Measurements from ENCODE around the gene ATRNL1.

The ATRNL1 gene

GRCh38 chr10:115860182-115861107 lies 767.3 kb downstream of the ATRNL1 start:
- peaks cover 3% of the 10 kb centered on the region for H3K4me1 ChIP-seq (ENCODE audit: control insufficient read depth, low read depth, low read length)
- no peak overlapping the region for H3K9ac ChIP-seq (ENCODE audit: low read length)
- no peaks in the 10 kb centered on the region for H3K9me3 ChIP-seq (ENCODE audit: control insufficient read depth, low read depth, low read length)
- H3K27ac ChIP-seq (ENCODE audit: low read length) = no peak overlapping the region
- H3K36me3 ChIP-seq (ENCODE audit: control insufficient read depth, low read depth, low read length) = no peaks in the 10 kb centered on the region
- H3K27me3 ChIP-seq (ENCODE audit: control insufficient read depth, insufficient read depth, low read length) = no peaks in the 10 kb centered on the region
- H3K4me3 ChIP-seq (ENCODE audit: low read length) = no peak overlapping the region

GRCh38 chr10:115861455-115861854 lies 768.3 kb downstream of the ATRNL1 start:
- Histone ChIP-seq H3K27me3 (ENCODE audit: control insufficient read depth, insufficient read depth, low read length) (no peaks in the 10 kb centered on the region), H3K27ac (ENCODE audit: low read length) (no peak overlapping the region), H3K9ac (ENCODE audit: low read length) (no peak overlapping the region), H3K9me3 (ENCODE audit: control insufficient read depth, low read depth, low read length) (no peaks in the 10 kb centered on the region), H3K4me3 (ENCODE audit: low read length) (no peak overlapping the region), H3K4me1 (ENCODE audit: control insufficient read depth, low read depth, low read length) (peaks cover under 1% of the 10 kb centered on the region), H3K36me3 (ENCODE audit: control insufficient read depth, low read depth, low read length) (no peaks in the 10 kb centered on the region)

- H3K27me3 ChIP-seq (ENCODE audit: control insufficient read depth, insufficient read depth, low read length) = no peaks in the 10 kb centered on the region
- no peaks in the 10 kb centered on the region for H3K36me3 ChIP-seq (ENCODE audit: control insufficient read depth, low read depth, low read length)
- H3K9ac ChIP-seq (ENCODE audit: low read length) = no peak overlapping the region
- H3K9me3 ChIP-seq (ENCODE audit: control insufficient read depth, low read depth, low read length) = no peaks in the 10 kb centered on the region
- H3K27ac ChIP-seq (ENCODE audit: low read length) = no peak overlapping the region
- no peaks in the 10 kb centered on the region for H3K4me1 ChIP-seq (ENCODE audit: control insufficient read depth, low read depth, low read length)
- no peak overlapping the region for H3K4me3 ChIP-seq (ENCODE audit: low read length)
These were observed 768.7 kb downstream of the ATRNL1 start for GRCh38 chr10:115861864-115862263.

GRCh38 chr10:115866174-115866573 lies 773.0 kb downstream of the ATRNL1 start:
- Histone ChIP-seq H3K4me1 (ENCODE audit: control insufficient read depth, low read depth, low read length) (no peaks in the 10 kb centered on the region), H3K27ac (ENCODE audit: low read length) (no peak overlapping the region), H3K27me3 (ENCODE audit: control insufficient read depth, insufficient read depth, low read length) (no peaks in the 10 kb centered on the region), H3K36me3 (ENCODE audit: control insufficient read depth, low read depth, low read length) (no peaks in the 10 kb centered on the region), H3K4me3 (ENCODE audit: low read length) (no peak overlapping the region), H3K9ac (ENCODE audit: low read length) (no peak overlapping the region), H3K9me3 (ENCODE audit: control insufficient read depth, low read depth, low read length) (no peaks in the 10 kb centered on the region)

GRCh38 chr10:115866691-115867090 lies 773.5 kb downstream of the ATRNL1 start:
- no peaks in the 10 kb centered on the region for H3K9me3 ChIP-seq (ENCODE audit: control insufficient read depth, low read depth, low read length)
- H3K4me1 ChIP-seq (ENCODE audit: control insufficient read depth, low read depth, low read length) = no peaks in the 10 kb centered on the region
- H3K27ac ChIP-seq (ENCODE audit: low read length) = no peak overlapping the region
- no peaks in the 10 kb centered on the region for H3K36me3 ChIP-seq (ENCODE audit: control insufficient read depth, low read depth, low read length)
- H3K27me3 ChIP-seq (ENCODE audit: control insufficient read depth, insufficient read depth, low read length) = no peaks in the 10 kb centered on the region
- H3K9ac ChIP-seq (ENCODE audit: low read length) = no peak overlapping the region
- no peak overlapping the region for H3K4me3 ChIP-seq (ENCODE audit: low read length)

- no peaks in the 10 kb centered on the region for H3K36me3 ChIP-seq (ENCODE audit: control insufficient read depth, low read depth, low read length)
- no peak overlapping the region for H3K27ac ChIP-seq (ENCODE audit: low read length)
- no peaks in the 10 kb centered on the region for H3K27me3 ChIP-seq (ENCODE audit: control insufficient read depth, insufficient read depth, low read length)
- H3K4me3 ChIP-seq (ENCODE audit: low read length) = no peak overlapping the region
- H3K9ac ChIP-seq (ENCODE audit: low read length) = no peak overlapping the region
- H3K9me3 ChIP-seq (ENCODE audit: control insufficient read depth, low read depth, low read length) = no peaks in the 10 kb centered on the region
- no peaks in the 10 kb centered on the region for H3K4me1 ChIP-seq (ENCODE audit: control insufficient read depth, low read depth, low read length)
These were observed 774.1 kb downstream of the ATRNL1 start for GRCh38 chr10:115867305-115867704.

- Histone ChIP-seq H3K36me3 (ENCODE audit: control insufficient read depth, low read depth, low read length) (no peaks in the 10 kb centered on the region), H3K27ac (ENCODE audit: low read length) (no peak overlapping the region), H3K9me3 (ENCODE audit: control insufficient read depth, low read depth, low read length) (no peaks in the 10 kb centered on the region), H3K4me3 (ENCODE audit: low read length) (no peak overlapping the region), H3K4me1 (ENCODE audit: control insufficient read depth, low read depth, low read length) (no peaks in the 10 kb centered on the region), H3K27me3 (ENCODE audit: control insufficient read depth, insufficient read depth, low read length) (no peaks in the 10 kb centered on the region), H3K9ac (ENCODE audit: low read length) (no peak overlapping the region)
These were observed 778.7 kb downstream of the ATRNL1 start for GRCh38 chr10:115871855-115872254.

GRCh38 chr10:115875172-115875571 lies 782.0 kb downstream of the ATRNL1 start:
- Histone ChIP-seq H3K27ac (ENCODE audit: low read length) (no peak overlapping the region), H3K9me3 (ENCODE audit: control insufficient read depth, low read depth, low read length) (no peaks in the 10 kb centered on the region), H3K27me3 (ENCODE audit: control insufficient read depth, insufficient read depth, low read length) (no peaks in the 10 kb centered on the region), H3K36me3 (ENCODE audit: control insufficient read depth, low read depth, low read length) (no peaks in the 10 kb centered on the region), H3K4me3 (ENCODE audit: low read length) (no peak overlapping the region), H3K9ac (ENCODE audit: low read length) (no peak overlapping the region), H3K4me1 (ENCODE audit: control insufficient read depth, low read depth, low read length) (no peaks in the 10 kb centered on the region)

- H3K4me1 ChIP-seq (ENCODE audit: control insufficient read depth, low read depth, low read length) = peaks cover 6% of the 10 kb centered on the region
- no peak overlapping the region for H3K4me3 ChIP-seq (ENCODE audit: low read length)
- H3K9me3 ChIP-seq (ENCODE audit: control insufficient read depth, low read depth, low read length) = no peaks in the 10 kb centered on the region
- no peak overlapping the region for H3K27ac ChIP-seq (ENCODE audit: low read length)
- no peak overlapping the region for H3K9ac ChIP-seq (ENCODE audit: low read length)
- H3K36me3 ChIP-seq (ENCODE audit: control insufficient read depth, low read depth, low read length) = no peaks in the 10 kb centered on the region
- peaks cover 31% of the 10 kb centered on the region for H3K27me3 ChIP-seq (ENCODE audit: control insufficient read depth, insufficient read depth, low read length)
These were observed 786.4 kb downstream of the ATRNL1 start for GRCh38 chr10:115879372-115880089.

GRCh38 chr10:115882021-115882420 lies 788.9 kb downstream of the ATRNL1 start:
- Histone ChIP-seq H3K27ac (ENCODE audit: low read length) (no peak overlapping the region), H3K4me1 (ENCODE audit: control insufficient read depth, low read depth, low read length) (peaks cover 6% of the 10 kb centered on the region), H3K36me3 (ENCODE audit: control insufficient read depth, low read depth, low read length) (no peaks in the 10 kb centered on the region), H3K27me3 (ENCODE audit: control insufficient read depth, insufficient read depth, low read length) (peaks cover 31% of the 10 kb centered on the region), H3K4me3 (ENCODE audit: low read length) (no peak overlapping the region), H3K9me3 (ENCODE audit: control insufficient read depth, low read depth, low read length) (no peaks in the 10 kb centered on the region), H3K9ac (ENCODE audit: low read length) (no peak overlapping the region)

GRCh38 chr10:115883372-115883771 lies 790.2 kb downstream of the ATRNL1 start:
- Histone ChIP-seq H3K36me3 (ENCODE audit: control insufficient read depth, low read depth, low read length) (no peaks in the 10 kb centered on the region), H3K4me3 (ENCODE audit: low read length) (no peak overlapping the region), H3K9ac (ENCODE audit: low read length) (no peak overlapping the region), H3K27me3 (ENCODE audit: control insufficient read depth, insufficient read depth, low read length) (peaks cover 31% of the 10 kb centered on the region), H3K27ac (ENCODE audit: low read length) (no peak overlapping the region), H3K4me1 (ENCODE audit: control insufficient read depth, low read depth, low read length) (peaks cover 6% of the 10 kb centered on the region), H3K9me3 (ENCODE audit: control insufficient read depth, low read depth, low read length) (no peaks in the 10 kb centered on the region)
